ENCODE results near the gene LRRC1.
"Not testable (repeated sequence)": the region's sequence is repeated elsewhere in the genome, so short reads cannot be mapped to it uniquely, and the experiment has no call there.

LRRC1 gene

GRCh38 chr6:53792973-53793317 lies 1.9 kb upstream of the LRRC1 start:
- DNase-seq (ENCODE audit: low read depth): no peak

DNA sequence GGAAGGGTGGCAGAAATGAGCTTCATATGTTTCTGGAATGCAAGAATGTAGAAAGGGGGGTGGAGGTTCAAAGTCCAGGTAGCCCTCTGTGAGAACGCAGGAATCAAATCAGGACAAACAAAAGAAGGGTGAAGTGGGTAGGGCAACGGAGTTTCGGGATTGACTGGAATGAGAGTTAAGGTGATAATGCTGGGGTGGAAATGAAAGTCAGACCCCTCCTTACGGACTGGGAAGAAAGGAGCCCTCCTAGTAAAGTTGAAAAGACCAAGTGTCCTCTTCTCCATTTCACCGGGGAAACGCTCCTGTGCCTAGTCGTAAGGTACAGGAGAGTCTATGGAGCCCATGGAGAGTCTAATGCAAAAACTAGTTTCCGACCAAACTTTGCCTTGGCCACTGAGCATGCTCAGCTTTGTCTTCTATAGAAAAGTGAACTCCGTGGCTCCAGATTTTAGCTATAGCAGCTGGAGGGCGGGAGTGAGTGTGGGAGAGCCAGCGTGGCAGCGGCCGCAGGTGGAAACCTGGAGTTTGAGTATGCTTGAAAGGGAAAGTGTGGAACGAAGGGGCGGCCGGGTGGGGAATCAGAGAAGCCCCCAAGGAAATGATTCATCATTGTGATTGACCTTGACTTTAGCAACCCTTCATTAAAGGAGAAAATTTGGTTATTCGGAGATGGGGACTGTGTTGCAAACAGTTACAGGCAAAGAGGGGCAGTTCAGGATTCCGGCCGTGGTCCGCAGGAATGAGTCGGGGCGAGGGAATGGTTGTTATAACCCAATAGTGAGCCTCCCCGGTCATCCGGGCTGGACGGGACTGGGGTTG lies 1.3 kb upstream of the LRRC1 start:
- DNase-seq (ENCODE audit: low read depth): no peak

- no peak for DNase-seq (ENCODE audit: low read depth)
Measured at GRCh38 chr6:53794137-53794719, 577 bp upstream of the LRRC1 start.

- DNase-seq (ENCODE audit: low read depth): no peak
Measured at GRCh38 chr6:53795340-53795701, 516 bp downstream of the LRRC1 start.

DNA sequence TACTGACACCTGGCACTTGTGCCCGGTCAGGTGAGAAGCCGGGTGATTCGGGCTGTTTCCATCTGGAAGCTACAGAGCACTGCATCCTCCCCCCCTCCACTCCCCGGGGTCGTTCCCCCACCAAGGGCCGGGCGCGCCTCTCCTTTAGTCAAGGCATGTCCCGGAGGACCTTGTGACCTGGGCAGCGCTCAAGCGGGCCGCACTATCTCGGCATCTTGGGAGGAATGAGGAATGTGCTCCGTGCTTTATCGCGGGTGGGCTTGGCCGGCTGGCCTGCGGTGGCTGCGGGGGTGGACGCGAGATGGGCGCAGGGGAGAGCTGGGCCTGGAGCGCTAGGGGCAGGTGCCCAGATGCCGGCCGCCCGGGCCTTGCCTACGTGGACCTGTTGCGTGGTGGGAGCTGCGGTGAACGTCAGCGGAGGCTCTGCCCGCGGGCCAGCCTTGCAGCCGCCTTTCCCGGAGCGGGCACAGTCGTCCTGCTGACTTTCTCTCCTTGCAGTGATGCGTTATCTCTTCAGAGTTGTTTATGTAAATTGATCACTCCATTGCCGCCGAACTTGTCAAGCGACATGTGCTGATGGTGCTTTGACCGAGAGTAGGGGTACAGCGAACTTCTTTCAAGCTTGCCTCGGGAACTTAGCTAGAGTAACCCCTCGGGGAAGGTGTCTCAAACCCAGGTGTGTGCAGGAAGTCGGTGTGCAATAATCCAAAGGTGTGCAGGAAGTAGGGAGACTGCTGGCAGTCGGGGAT lies 1.1 kb downstream of the LRRC1 start:
- DNase-seq (ENCODE audit: low read depth): no peak

DNA sequence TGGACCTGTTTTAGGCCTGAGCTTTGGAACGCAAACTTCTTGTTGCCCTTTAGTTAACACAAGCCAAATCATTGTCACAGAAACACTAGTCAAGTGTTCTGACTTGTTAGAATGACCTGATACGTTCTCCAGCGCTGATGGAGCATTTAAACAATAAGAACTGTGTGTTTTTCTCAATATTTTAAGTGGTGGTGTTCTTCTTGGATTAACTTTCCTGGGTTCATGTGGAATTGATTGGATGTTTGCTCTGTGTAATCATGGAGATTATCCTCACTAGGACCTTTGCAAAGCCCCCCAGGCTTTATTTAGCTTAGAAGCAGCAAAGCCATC lies 1.6 kb downstream of the LRRC1 start:
- DNase-seq (ENCODE audit: low read depth): no peak

DNA sequence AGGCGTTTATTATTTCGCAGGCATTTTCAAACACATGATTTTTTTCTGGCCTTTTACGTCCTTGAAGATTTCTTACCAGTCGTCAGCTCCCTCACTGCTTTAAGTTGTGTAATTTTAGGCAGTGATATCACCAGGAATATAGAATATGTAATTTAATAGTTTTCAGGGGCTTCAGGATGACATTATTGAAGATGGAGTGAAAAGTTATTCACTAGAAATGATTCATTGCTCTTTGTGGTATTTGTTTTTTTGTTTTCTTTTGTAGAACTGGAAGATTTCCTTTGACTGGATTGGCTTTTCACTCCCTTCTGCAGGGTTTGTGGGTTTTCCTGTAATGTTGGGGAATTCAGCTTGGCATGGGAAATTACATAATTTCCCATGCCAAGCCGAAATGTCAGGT lies 2.0 kb downstream of the LRRC1 start:
- DNase-seq (ENCODE audit: low read depth): no peak

GRCh38 chr6:53797304-53797703 lies 2.5 kb downstream of the LRRC1 start:
- no peak for DNase-seq (ENCODE audit: low read depth)

- no peak for DNase-seq (ENCODE audit: low read depth)
Measured at GRCh38 chr6:53799340-53799739, 4.5 kb downstream of the LRRC1 start.

DNA sequence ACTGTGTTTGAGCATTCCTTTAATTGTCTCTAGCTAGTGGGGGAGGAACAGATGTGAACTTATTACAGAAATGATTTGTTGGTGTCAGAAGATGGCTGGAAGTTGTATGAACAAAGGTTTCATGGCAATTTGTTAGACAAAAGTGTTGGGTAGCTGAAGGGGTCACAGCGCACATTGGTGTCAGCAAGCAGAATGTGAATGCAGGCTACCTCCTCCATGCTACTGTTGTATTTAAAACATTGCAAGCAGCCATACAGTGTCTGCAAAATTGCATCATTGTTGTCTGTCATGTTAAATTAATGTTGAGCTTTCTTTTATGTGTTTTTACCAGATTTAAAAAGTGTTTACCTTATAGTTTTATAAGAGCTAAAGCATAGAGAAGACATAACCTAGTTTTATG lies 6.2 kb downstream of the LRRC1 start:
- DNase-seq (ENCODE audit: low read depth): no peak

DNA sequence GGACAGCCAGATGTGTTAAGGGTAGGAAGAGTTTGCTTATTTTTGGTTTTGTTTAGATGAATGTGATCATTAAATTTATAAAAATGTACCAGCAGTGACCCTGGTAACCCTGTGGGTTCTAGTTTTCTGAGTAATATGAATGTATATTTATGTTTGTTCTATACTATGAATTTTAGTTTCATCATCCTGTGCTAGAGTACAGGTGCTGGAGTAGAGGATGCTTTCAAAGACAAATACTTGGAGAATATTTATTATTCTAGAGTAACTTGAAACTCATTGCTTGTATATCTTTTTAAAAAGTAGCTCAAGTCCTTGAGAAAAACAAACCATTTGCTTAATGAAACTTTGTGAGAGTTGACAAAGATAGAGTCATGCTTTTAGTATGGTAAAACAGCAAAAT lies 7.8 kb downstream of the LRRC1 start:
- DNase-seq (ENCODE audit: low read depth): no peak

DNA sequence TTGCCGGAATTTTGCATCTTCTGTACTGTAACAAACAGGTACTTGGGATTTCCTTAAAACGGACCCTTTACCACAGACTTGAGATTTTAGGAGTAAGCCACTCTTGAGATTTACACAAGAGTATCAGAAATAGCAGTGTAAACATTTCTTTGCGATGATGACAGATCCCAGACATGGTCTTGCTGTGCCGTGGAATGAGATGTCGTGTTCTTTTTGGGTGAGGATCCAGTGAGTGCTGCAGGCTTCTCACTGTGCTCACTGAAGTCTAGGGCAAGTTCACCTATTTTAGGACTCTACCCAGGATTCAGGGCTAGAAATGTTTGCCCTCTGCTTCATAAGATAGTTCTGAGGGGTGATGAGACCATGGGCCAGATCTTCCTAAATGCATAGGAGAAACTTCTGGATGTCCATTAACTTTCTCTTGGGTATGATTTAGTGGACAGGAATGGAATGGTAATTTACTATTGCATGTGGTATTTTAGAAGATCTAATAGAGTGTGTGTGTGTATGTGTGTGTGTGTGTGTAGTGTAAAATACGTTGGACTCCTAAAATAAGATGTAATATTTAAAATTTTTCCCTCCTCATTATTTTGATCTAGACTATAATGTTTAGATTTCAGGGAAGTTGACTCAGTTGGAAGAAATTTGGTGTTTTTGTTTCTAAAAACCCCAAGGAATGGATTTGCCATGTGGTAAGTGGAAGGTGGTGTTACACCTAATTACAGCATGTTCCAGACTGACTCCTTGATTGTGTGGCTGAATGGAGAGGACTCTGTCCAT lies 8.5 kb downstream of the LRRC1 start:
- no peak for DNase-seq (ENCODE audit: low read depth)

GRCh38 chr6:53805016-53805415 lies 10.2 kb downstream of the LRRC1 start:
- DNase-seq (ENCODE audit: low read depth): no peak

- no peak for DNase-seq (ENCODE audit: low read depth)
Measured at GRCh38 chr6:53805725-53806124, 10.9 kb downstream of the LRRC1 start.

- not testable (repeated sequence) for DNase-seq (ENCODE audit: low read depth)
Measured at GRCh38 chr6:53807606-53808005, 12.8 kb downstream of the LRRC1 start.

DNA sequence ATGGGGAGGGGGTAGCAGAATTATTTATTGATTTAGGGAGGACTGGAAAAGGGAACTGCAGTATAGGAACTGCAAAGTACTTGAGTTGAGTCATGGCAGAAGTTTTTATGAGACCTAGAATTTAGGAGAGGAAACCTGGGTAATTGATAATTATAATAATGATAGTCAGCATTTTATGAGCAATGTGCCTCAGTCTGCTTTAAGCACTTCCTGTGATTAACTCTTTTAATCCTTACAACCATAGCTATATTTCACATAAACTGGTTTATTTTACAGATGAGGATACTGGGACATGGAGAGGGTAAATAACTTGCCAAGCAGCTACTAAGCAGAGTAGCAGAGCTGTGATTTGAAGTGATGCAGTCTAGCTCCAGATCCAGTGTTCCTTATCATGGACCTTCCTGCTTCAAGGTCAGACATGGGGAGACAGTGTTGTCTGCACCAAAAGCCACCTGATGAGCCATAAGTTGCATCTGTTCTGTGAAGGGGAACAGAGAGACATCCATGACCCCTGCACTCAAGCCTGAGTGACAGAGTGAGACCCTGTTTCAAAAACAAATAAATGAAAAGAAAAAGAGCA lies 13.6 kb downstream of the LRRC1 start:
- no peak for DNase-seq (ENCODE audit: low read depth)

GRCh38 chr6:53809691-53810090 lies 14.9 kb downstream of the LRRC1 start:
- DNase-seq (ENCODE audit: low read depth): no peak

DNA sequence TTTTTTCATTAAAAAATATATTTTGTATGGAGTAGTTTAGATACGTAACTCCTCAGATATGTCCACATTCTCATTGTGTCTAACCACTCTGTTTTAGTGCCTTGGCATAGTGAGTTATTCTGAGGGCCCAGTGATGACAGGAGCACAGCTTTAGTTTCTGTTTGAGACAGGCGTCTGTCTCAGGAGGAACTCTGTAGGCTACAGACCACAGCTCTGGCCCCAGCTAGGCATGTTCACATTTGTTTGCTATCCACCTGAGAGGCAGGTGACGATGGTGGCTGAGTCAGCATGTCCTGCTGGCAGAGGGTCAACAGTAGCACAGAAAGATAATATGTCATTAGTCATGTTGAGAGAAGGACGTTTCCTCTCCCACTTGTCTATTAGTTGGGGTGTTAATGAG lies 16.3 kb downstream of the LRRC1 start:
- DNase-seq (ENCODE audit: low read depth): no peak

- DNase-seq (ENCODE audit: low read depth): no peak
Measured at GRCh38 chr6:53811746-53812145, 16.9 kb downstream of the LRRC1 start.

GRCh38 chr6:53813096-53813495 lies 18.3 kb downstream of the LRRC1 start:
- no peak for DNase-seq (ENCODE audit: low read depth)

DNA sequence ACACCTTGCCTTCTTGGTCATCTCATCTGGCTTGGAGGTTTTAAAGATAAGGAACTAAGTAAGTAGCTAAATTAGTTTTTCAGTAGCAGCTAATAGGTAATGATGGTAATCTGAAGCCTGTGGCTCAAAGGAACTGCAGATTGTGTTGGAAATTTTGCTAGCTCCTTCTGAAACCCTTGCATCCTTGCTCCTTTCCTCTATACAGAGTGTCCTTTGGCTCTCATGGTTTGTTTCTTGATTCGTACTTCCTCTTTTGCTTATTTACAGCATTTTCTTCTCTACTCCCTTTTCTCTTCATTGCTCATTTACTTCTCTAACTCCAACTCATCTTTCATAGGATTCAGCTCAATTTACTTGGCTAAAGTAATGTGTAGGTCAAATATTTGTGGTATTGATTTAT lies 19.0 kb downstream of the LRRC1 start:
- DNase-seq (ENCODE audit: low read depth): no peak

DNA sequence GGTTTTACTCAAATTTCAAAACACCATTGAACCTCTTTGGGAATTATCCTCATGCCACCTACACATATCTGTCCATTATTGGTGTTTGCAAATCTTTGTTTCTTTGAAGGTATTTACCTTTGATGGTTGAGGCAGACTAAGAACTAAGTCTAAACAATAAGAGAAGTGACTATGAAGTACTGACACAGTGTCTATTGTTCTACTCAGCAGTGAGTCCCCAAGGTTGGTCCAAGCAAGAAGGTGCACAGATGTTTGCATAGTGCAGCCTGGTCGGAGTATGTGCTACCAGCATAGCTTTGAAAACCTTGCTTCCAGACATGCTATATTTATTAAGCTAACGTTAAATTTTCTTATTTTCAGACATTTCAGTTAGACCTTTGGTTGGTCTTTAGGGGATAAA lies 19.5 kb downstream of the LRRC1 start:
- DNase-seq (ENCODE audit: low read depth): no peak
